Gastroesophageal sphincter (tissue), 4 donors: ENCODE data around the gene GGPS1. TPM values are rescaled to one million over a fixed set of nuclear protein-coding genes. Genes with fewer than 3 reads are reported as not detected.
"Not testable (repeated sequence)": the region's sequence is repeated elsewhere in the genome, so short reads cannot be mapped to it uniquely, and the experiment has no call there.

Experiments used
- ATAC-seq: fragments of 150-250 bp; one replicate; pipeline ENCODE4 v1.9.1; 2016; ENCODE audit warnings: mild to moderate bottlenecking, moderate library complexity
- H3K27ac ChIP-seq, 4 donors: fragments of 200-600 bp; sonication (generic) in 3 of 4; 1 replicate in 3 of 4; 2 replicates in 1 of 4; pipeline ENCODE4 v1.5.1; 2016 to 2019
- H3K27me3 ChIP-seq: fragments of 200-600 bp; sonication (generic); one replicate; pipeline ENCODE4 v1.5.1; 2019
- H3K36me3 ChIP-seq, 2 donors: fragments of 200-600 bp; sonication (generic); one replicate each; pipeline ENCODE4 v1.5.1; 2019; ENCODE audit warnings: control low read depth in 1 of 2
- H3K4me1 ChIP-seq, 3 donors: fragments of 200-600 bp; sonication (generic); 1 replicate in 2 of 3; 2 replicates in 1 of 3; pipeline ENCODE4 v1.5.1; 2016 to 2019; ENCODE audit warnings: control low read depth in 2 of 3
- H3K4me3 ChIP-seq, 2 donors: fragments of 200-600 bp; sonication (generic); one replicate each; pipeline ENCODE4 v1.5.1; 2019; ENCODE audit warnings: mild to moderate bottlenecking in 1 of 2, moderate library complexity in 1 of 2
- H3K9me3 ChIP-seq, 3 donors: fragments of 200-600 bp; sonication (generic); one replicate each; pipeline ENCODE4 v1.5.1; 2017 to 2019; ENCODE audit warnings: control low read depth in 2 of 3
- CTCF ChIP-seq, 4 experiments: fragments of 200-600 bp in 2 of 4; fragments of 450-650 bp in 2 of 4; sonication (generic) in 1 of 4; IDR thresholded peaks; one replicate each; pipeline ENCODE4 v1.5.1; 2017 to 2019; ENCODE audit warnings: antibody characterized with exemption in 4 of 4, mild to moderate bottlenecking in 2 of 4, moderate library complexity in 2 of 4
- EP300 ChIP-seq: sonication (generic); formaldehyde crosslinking; IDR thresholded peaks from one replicate; pipeline ENCODE4 v1.6.1; 2017; ENCODE audit warnings: antibody characterized with exemption, mild to moderate bottlenecking
- POLR2A ChIP-seq, 2 donors: fragments of 450-650 bp; IDR thresholded peaks; one replicate each; pipeline ENCODE4 v1.6.1; 2017; ENCODE audit warnings: antibody characterized with exemption in 2 of 2, mild to moderate bottlenecking in 2 of 2, moderate library complexity in 1 of 2
- POLR2AphosphoS5 ChIP-seq: sonication (generic); formaldehyde crosslinking; IDR thresholded peaks from one replicate; pipeline ENCODE4 v1.6.1; 2017; ENCODE audit warnings: antibody characterized with exemption
- WGBS, 2 donors: methylation state at CpG; one replicate each; pipeline ENCODE4 v1.1.5; 2018; ENCODE audit warnings: low coverage in 1 of 2; 5-methylcytosine and 5-hydroxymethylcytosine counted together
- small RNA-seq, 4 donors: library from RNA; depleted of rRNA; stranded (forward); fragments of <200 nt; gene quantifications; one replicate each; pipeline ENCODE3, GENCODE V24; 2016
- total RNA-seq, 4 donors: library from RNA; depleted of rRNA; stranded (reverse); fragments of >200 nt; gene quantifications; one replicate each; pipeline ENCODE4 v1.1.0, GENCODE V29; 2016

Gene GGPS1
- total RNA-seq, 4 donors from 2014 or later, result 30.5 to 36.2 (median 31.3) TPM

GRCh38 chr1:235369802-235370201 lies 41.4 kb downstream of the GGPS1 start:
- ATAC-seq, result no peak
- no peaks in the 10 kb centered on the region for H3K9me3 ChIP-seq
- H3K27me3 ChIP-seq, result no peaks in the 10 kb centered on the region
- no peak overlapping the region for H3K27ac ChIP-seq
- 88 to 96% methylated on average over 5 of the region's 5 CpGs for WGBS, 2 donors
- H3K4me3 ChIP-seq, result no peak overlapping the region
- H3K4me1 ChIP-seq, result peaks cover 0 to 30% (median 0%) of the 10 kb centered on the region in 3 donors
- TF ChIP-seq CTCF (IDR thresholded peaks at IDR 0.05), result no peak
- TF ChIP-seq POLR2A (IDR thresholded peaks at IDR 0.05), result no peak
- TF ChIP-seq POLR2AphosphoS5, result no peak
- no peak for TF ChIP-seq EP300
- H3K36me3 ChIP-seq, result peaks cover 0 to 6% of the 10 kb centered on the region in 2 donors

GRCh38 chr1:235375919-235376605 lies 47.7 kb downstream of the GGPS1 start:
- H3K4me1 ChIP-seq, result no peaks in the 10 kb centered on the region
- no peaks in the 10 kb centered on the region for H3K27me3 ChIP-seq
- no peak overlapping the region for H3K27ac ChIP-seq
- TF ChIP-seq EP300 (no peak), POLR2A (IDR thresholded peaks at IDR 0.05) (no peak), CTCF (IDR thresholded peaks at IDR 0.05) (no peak), POLR2AphosphoS5 (no peak)
- H3K4me3 ChIP-seq, result no peak overlapping the region
- 80 to 100% methylated on average over 1 to 5 of the region's 6 CpGs for WGBS, 2 donors
- no peak for ATAC-seq
- H3K36me3 ChIP-seq, result peaks cover 0 to 44% of the 10 kb centered on the region in 2 donors
- no peaks in the 10 kb centered on the region for H3K9me3 ChIP-seq

GRCh38 chr1:235378134-235378735 lies 49.9 kb downstream of the GGPS1 start:
- not testable (repeated sequence) for H3K27me3 ChIP-seq, H3K27ac ChIP-seq, H3K4me1 ChIP-seq, ATAC-seq, H3K4me3 ChIP-seq, H3K9me3 ChIP-seq
- 74 to 81% methylated on average over 2 to 7 of the region's 11 CpGs for WGBS, 2 donors
- H3K36me3 ChIP-seq, result peaks cover 0 to 43% of the 10 kb centered on the region in 2 donors

- not testable (repeated sequence) for H3K4me3 ChIP-seq, H3K27me3 ChIP-seq, H3K27ac ChIP-seq, H3K9me3 ChIP-seq, ATAC-seq, H3K4me1 ChIP-seq
- no CpG with 5 or more reads among the region's 3 CpGs for WGBS, 2 donors
- peaks cover 0 to 32% of the 10 kb centered on the region in 2 donors for H3K36me3 ChIP-seq
Observed at GRCh38 chr1:235381955-235382739, 53.8 kb downstream of the GGPS1 start.

GRCh38 chr1:235385633-235386032 lies 57.3 kb downstream of the GGPS1 start:
- not testable (repeated sequence) for ATAC-seq, H3K4me3 ChIP-seq, H3K4me1 ChIP-seq, H3K36me3 ChIP-seq, H3K9me3 ChIP-seq, H3K27me3 ChIP-seq, H3K27ac ChIP-seq
- 92 to 100% methylated on average over 1 of the region's 1 CpG for WGBS, 2 donors

- no peak overlapping the region for H3K4me3 ChIP-seq
- 80 to 98% methylated on average over 3 to 4 of the region's 4 CpGs for WGBS, 2 donors
Observed at GRCh38 chr1:235391874-235392273, 63.5 kb downstream of the GGPS1 start.

More at GRCh38 chr1:235391874-235392273, 63.5 kb downstream of the GGPS1 start:
- TF ChIP-seq CTCF (IDR thresholded peaks at IDR 0.05) (no peak), EP300 (no peak), POLR2AphosphoS5 (no peak), POLR2A (IDR thresholded peaks at IDR 0.05) (no peak)
- Histone ChIP-seq H3K27me3 (no peaks in the 10 kb centered on the region), H3K27ac (no peak overlapping the region), H3K4me1 (no peaks in the 10 kb centered on the region), H3K9me3 (peaks cover 0 to 9% (median 0%) of the 10 kb centered on the region in 3 donors), H3K36me3 (no peaks in the 10 kb centered on the region)
- no peak for ATAC-seq

Small RNA genes lying within 50 kb of the gene (small RNA-seq; reads per million reads assigned to genes)
- gene AL391994.1, result 0 reads per million in 4 donors

Other genes with a start within 250 kb of the GGPS1 start
- 100 to 1,000 TPM in 2 of 4 donors, 10 to 100 TPM in 2; 57.8 to 111 (median 99.1) TPM for gene TOMM20, start 199.7 kb upstream of the GGPS1 start, total RNA-seq
- gene RBM34, start 167.3 kb upstream of the GGPS1 start, total RNA-seq, result 10 to 100 TPM; 42.3 to 65.2 (median 55.3) TPM
- 10 to 100 TPM; 26.7 to 49.2 (median 39.1) TPM for gene ARID4B, start 391 bp upstream of the GGPS1 start, total RNA-seq
- 10 to 100 TPM; 13.9 to 22.7 (median 15.4) TPM for gene TBCE, start 38.9 kb downstream of the GGPS1 start, total RNA-seq
- 10 to 100 TPM; 63.3 to 73.1 (median 70.6) TPM for gene B3GALNT2, start 175.9 kb downstream of the GGPS1 start, total RNA-seq